BLaER1 (cell line): ENCODE results near the gene ANG.

Experiments used
- H3K27ac ChIP-seq: shearing (Covaris generic); formaldehyde crosslinking; 2 replicates; pipeline ENCODE4 v1.8.1; 2022
- H3K27me3 ChIP-seq: shearing (Covaris generic); formaldehyde crosslinking; 2 replicates; pipeline ENCODE4 v1.8.1; 2022
- H3K36me3 ChIP-seq: shearing (Covaris generic); formaldehyde crosslinking; 2 replicates; pipeline ENCODE4 v1.8.1; 2022
- H3K4me1 ChIP-seq: shearing (Covaris generic); formaldehyde crosslinking; 2 replicates; pipeline ENCODE4 v1.8.1; 2022
- H3K4me2 ChIP-seq: shearing (Covaris generic); formaldehyde crosslinking; 2 replicates; pipeline ENCODE4 v1.8.1; 2022
- H3K4me3 ChIP-seq: shearing (Covaris generic); formaldehyde crosslinking; 2 replicates; pipeline ENCODE4 v1.8.1; 2022
- H3K9ac ChIP-seq: shearing (Covaris generic); formaldehyde crosslinking; 2 replicates; pipeline ENCODE4 v1.8.1; 2022
- H3K9me3 ChIP-seq: shearing (Covaris generic); formaldehyde crosslinking; 2 replicates; pipeline ENCODE4 v1.8.1; 2022
- H4K20me1 ChIP-seq: shearing (Covaris generic); formaldehyde crosslinking; 2 replicates; pipeline ENCODE4 v1.8.1; 2022
- Cebpa-rat ChIP-seq: shearing (Covaris generic); IDR thresholded peaks from 2 replicates; pipeline ENCODE4 v1.8.1; 2022

Gene ANG

DNA sequence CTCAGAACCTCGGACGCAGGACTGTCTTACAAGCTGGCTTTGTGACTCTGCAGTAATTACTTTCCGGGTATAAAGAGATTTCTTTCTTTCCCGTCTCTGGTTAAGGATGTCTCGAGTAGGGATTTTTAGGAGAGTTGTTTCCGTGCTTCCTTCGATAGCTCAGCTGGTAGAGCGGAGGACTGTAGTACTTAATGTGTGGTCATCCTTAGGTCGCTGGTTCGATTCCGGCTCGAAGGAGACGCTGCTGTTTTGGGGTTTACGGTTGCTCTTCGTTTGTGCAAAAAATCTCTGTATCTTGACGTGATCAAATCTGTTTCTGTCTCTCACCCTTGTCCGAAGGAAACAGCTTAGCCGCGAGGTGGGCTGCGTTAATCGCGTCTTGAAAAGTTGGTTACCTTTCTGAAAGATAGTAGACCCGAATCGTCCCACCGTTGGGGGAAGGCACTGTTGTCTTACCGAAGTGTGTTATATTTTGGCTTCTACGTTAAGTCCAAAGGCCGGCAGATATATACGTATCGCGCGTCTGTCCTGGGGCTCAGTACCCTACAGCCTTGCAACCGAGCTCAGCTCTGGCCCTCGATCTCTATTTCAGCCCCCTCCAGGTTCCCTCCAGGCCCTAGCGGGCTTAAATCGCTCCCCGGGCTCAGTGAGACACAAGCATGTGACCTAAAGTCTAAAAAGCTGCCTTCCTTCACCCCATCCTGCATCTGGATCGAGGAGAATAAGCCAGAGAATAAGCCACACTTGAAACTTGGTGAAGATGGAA is 5.3 kb upstream of the ANG start:
- H3K27me3 ChIP-seq = no peaks in the 10 kb centered on the region

DNA sequence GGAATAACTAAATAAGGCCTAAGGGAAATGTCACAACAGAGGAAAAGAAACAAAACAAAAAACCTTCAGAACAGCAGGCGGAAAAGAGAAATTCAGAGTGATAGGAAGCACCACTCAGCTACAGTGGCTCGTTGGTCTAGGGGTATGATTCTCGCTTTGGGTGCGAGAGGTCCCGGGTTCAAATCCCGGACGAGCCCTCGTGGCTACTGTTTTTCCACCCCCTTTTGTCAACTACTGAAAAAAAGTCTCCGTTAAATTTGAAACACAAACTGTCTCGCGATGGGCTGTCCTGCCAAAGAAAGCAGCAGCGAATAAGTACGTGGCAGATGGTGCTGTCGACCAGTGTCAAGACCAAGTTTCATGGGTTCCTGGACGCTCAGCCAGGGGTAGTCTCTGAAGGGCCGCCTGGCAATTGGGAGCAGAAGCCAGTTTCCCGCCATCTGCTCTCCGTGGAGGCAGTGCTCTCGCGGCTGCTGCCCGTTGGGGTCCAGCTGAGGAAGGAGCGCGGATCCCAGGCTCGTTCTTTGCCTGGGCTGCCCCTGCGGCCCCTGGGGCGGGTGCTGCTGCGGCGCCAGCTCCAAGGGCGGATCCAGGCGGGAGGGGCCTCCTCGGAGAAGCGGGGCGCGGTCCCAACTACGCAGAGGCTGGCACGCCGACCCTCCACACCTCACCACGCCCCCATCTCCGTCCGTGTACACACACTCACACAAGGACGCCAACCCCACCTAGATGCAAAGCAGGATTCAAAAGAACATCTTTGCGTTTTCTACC is 4.5 kb upstream of the ANG start, which contains the start of gene RNASE4:
Gene RNASE4, plus strand, starts transcription at position 670 of the 771 bp plus-strand sequence. CDS start 14,812 bp downstream, outside the sequence.
- no peak for TF ChIP-seq Cebpa-rat
- no peaks in the 10 kb centered on the region for H3K36me3 ChIP-seq
- peaks cover 45% of the 10 kb centered on the region for H3K4me1 ChIP-seq
- no peaks in the 10 kb centered on the region for H3K9me3 ChIP-seq
- H3K9ac ChIP-seq = peak within 1 kb of the TSS; percentile 90
- H3K27ac ChIP-seq = peak within 1 kb of the TSS; percentile 90
- H3K4me2 ChIP-seq = peak within 1 kb of the TSS; percentile 97
- no peaks in the 10 kb centered on the region for H3K27me3 ChIP-seq
- no peaks in the 10 kb centered on the region for H4K20me1 ChIP-seq
- H3K4me3 ChIP-seq = peak within 1 kb of the TSS; percentile 78

More for the DNA sequence above, 5.3 kb upstream of the ANG start:
- no peaks in the 10 kb centered on the region for H3K9me3 ChIP-seq
- no peak for TF ChIP-seq Cebpa-rat
- no peaks in the 10 kb centered on the region for H3K36me3 ChIP-seq
- H3K4me3 ChIP-seq = peak overlapping the region; percentile 78
- no peaks in the 10 kb centered on the region for H4K20me1 ChIP-seq
- H3K27ac ChIP-seq = peak overlapping the region; percentile 90
- H3K4me1 ChIP-seq = peaks cover 45% of the 10 kb centered on the region
- H3K4me2 ChIP-seq = peak overlapping the region; percentile 97
- H3K9ac ChIP-seq = peak overlapping the region; percentile 90

DNA sequence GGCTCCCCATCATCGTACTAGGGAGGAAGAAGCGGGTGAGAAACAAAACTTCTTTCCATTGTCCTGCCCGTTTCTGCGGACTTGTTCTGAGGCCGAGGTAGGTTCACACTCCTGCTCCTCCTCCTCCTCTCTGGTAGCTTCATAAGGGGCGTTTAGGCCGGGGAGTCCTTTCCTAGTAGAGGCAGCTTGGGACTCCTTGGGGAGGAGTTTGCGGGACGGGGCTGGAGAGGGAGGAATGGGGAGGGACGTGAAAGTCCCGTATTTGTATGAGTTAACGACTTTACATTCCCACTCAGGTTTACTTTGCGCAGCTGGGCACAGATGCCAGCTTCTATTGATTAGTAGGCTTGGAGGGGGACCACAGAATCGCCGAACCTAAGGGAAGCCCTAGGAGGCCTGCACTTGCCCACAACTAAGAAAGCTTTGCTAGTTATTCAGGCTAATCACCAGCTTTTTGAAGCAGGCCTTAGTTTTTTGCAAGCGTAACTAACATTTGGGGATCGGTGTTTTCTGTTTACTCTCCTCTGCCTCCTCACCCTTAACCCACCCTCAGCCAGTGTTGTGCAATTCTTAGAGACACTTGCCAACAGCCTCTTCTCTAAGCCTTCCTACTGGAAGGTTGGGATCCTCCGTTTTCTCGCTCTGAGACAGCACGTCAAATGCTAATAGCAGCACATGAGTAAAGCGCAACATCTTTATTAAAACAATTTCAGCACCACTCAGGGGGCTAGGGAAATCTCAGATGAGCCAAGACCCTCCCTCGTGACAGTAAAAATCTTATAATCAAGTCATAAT is 3.7 kb upstream of the ANG start:
- H3K9ac ChIP-seq = peak overlapping the region; percentile 90
- H4K20me1 ChIP-seq = no peaks in the 10 kb centered on the region
- H3K4me3 ChIP-seq = peak overlapping the region; percentile 78
- H3K4me1 ChIP-seq = peaks cover 38% of the 10 kb centered on the region
- no peaks in the 10 kb centered on the region for H3K9me3 ChIP-seq
- TF ChIP-seq Cebpa-rat = peak; percentile 58
- peak overlapping the region; percentile 97 for H3K4me2 ChIP-seq
- H3K36me3 ChIP-seq = no peaks in the 10 kb centered on the region
- no peaks in the 10 kb centered on the region for H3K27me3 ChIP-seq
- peak overlapping the region; percentile 90 for H3K27ac ChIP-seq

DNA sequence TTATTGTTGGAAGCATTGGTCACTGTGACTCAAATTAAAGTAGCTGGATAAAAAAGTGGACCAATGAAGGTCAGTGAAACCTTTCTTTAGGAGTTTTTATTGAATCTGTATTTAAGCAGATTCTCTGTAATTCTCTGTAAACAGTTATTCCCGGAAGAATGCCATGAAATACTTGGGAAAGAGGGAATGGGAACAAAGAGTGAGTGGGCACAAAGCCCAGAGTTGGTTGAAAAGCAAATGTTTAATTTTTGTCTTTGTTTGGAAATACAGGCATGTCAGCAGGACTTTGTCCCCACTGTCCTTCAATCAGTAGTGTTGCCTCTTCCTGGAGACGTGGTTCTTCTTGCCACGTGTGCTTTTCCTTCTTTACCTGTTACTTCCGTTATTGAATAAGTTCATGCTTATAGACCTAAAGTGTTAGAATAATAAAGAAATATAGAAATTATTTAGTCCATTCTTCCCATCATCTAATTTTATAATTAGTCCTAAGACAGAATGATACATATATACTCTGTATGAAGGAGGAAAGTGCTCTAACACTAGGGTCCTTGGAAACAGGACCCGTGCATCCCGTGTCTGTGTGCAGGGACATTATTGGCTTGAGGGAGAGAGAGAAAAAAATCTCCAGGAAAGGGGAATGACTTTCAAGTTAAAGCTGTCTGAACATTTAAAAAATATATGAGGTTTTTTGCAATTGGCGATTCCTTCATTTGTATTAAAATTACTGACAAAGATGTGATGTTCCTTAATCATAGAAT is 2.0 kb upstream of the ANG start:
- Histone ChIP-seq H3K4me1 (peaks cover 24% of the 10 kb centered on the region), H3K27me3 (no peaks in the 10 kb centered on the region), H4K20me1 (no peaks in the 10 kb centered on the region), H3K4me2 (no peak overlapping the region), H3K9me3 (no peaks in the 10 kb centered on the region), H3K4me3 (no peak overlapping the region), H3K36me3 (no peaks in the 10 kb centered on the region), H3K27ac (no peak overlapping the region), H3K9ac (no peak overlapping the region)
- TF ChIP-seq Cebpa-rat = no peak

DNA sequence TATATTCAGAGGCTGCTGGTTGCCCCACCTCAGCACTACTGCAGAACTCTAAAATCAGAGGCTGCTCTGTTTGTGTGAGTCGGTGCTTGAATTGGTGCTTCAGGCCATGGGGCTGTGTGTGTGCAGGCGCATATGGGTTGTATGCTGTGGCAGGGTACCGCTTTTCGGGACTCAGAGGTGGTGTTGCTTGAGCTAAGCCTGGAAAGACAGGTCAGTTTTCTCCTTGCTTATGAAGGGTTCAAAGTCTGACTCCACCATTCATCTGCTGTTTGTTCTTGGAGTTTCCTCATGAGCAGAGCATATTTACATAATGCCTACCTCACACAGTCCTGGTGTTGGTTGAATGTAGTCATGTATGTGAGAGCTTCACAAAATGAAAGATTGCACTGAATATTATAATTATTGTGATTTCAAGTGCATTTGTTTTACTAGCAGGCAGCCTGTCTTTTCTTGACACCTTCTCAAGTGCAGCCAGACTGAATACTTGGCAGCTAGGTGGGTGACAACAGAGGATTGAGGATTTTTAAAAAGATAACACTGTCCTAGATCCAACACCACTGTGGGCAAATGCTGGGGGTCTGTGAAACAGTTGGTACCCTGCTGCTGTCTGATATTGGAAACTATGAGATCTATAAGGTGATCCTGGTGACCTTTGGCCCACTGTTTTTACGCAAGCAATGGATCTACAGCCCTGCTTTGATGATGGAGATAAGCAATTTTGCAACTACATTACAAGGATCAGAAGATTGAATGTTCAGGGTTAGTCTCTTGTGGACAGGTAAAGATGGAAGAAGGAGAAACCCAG is 1.0 kb upstream of the ANG start:
- Histone ChIP-seq H4K20me1 (no peaks in the 10 kb centered on the region), H3K36me3 (no peaks in the 10 kb centered on the region), H3K4me1 (peaks cover 17% of the 10 kb centered on the region), H3K4me3 (no peak overlapping the region), H3K9me3 (no peaks in the 10 kb centered on the region), H3K27me3 (no peaks in the 10 kb centered on the region), H3K4me2 (no peak overlapping the region), H3K27ac (no peak overlapping the region), H3K9ac (no peak overlapping the region; the same call in 1 of the 2 replicates)
- TF ChIP-seq Cebpa-rat = no peak

DNA sequence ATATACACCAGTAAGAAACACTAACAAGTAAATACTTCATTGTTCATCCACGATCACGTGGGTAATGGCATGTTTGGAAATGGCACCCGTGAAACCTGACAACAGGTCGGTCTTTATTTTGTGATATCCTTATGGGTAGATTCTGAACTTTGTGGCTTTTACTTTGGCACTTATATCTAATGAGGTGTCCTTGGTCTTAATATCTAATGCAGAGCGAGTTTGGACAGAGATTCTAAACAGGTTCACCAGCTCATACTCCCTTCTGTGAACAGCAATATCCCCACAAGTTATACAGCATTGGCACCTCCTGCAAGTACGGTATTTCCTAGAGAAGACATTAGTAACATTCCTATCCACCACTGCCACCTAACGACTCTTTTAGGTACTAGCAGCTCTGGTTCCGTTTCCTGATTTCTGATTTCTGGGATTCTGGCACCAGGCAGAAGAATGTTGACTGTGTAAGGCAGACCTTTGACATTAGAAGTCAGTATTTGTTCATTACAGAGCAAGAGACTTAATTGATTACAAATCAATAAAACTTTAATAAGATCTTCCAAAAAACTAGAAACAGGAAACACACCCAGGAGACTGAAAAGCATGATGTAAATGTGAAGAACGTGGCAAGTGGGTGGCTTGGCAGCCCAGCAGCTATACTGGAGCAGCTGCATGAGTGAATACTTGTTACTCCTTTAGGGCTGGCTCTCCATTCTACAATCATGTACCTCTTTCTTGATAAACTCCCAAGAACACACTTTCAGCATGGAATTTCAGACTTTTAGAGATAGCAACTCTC is 2.5 kb downstream of the ANG start:
- no peak overlapping the region for H3K4me3 ChIP-seq
- no peak overlapping the region for H3K4me2 ChIP-seq
- no peak for TF ChIP-seq Cebpa-rat
- H3K9me3 ChIP-seq = no peaks in the 10 kb centered on the region
- H3K27ac ChIP-seq = no peak overlapping the region
- H3K36me3 ChIP-seq = no peaks in the 10 kb centered on the region
- 0 out of 2 replicates have a peak, but pooled peaks cover 2% of the 10 kb centered on the region for H3K4me1 ChIP-seq
- H4K20me1 ChIP-seq = no peaks in the 10 kb centered on the region
- no peak overlapping the region for H3K9ac ChIP-seq
- no peaks in the 10 kb centered on the region for H3K27me3 ChIP-seq

DNA sequence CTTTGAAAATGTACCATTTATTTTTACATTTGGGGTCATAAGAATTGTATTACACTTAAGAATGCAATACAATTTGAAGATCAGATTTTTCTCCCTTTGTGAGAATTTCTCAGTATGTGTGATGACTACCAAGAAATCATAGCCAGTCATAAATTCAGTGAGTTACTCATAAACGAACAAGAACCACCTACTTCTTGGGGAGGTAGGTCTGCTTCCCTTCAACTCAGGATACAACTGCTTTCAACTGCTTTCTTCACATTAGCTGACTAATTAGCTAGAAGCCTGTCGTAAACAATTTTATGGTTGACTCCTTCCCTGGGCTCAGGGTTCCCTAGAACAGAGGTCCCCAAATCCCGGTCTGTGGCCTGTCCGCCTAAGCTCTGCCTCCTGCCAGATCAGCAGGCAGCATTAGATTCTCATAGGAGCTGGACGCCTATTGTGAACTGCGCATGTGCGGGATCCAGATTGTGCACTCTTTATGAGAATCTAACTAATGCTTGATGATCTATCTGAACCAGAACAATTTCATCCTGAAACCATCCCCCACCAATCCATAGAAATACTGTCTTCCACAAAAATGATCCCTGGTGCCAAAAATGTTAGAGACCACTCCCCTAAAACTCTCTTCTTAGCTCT is 3.7 kb downstream of the ANG start:
- no peak overlapping the region for H3K4me2 ChIP-seq
- H3K9ac ChIP-seq = no peak overlapping the region
- no peak overlapping the region for H3K27ac ChIP-seq
- H3K9me3 ChIP-seq = no peaks in the 10 kb centered on the region
- no peaks in the 10 kb centered on the region for H4K20me1 ChIP-seq
- no peaks in the 10 kb centered on the region for H3K4me1 ChIP-seq
- H3K36me3 ChIP-seq = no peaks in the 10 kb centered on the region
- TF ChIP-seq Cebpa-rat = no peak
- H3K27me3 ChIP-seq = no peaks in the 10 kb centered on the region
- H3K4me3 ChIP-seq = no peak overlapping the region
